Osteoblast (primary cell): ENCODE data around the gene SASH3. TPM values are rescaled to one million over a fixed set of nuclear protein-coding genes. Genes with fewer than 3 reads are reported as not detected.

Experiments used
- DNase-seq: peaks from one replicate; pipeline ENCODE4 v3.0.0; 2011; ENCODE audit warnings: low spot score, mixed read lengths; ENCODE audit not compliant: insufficient read length; ENCODE audit errors: missing footprints
- H2AFZ ChIP-seq: 2 replicates; pipeline ENCODE4 v1.6.0; 2011; ENCODE audit warnings: mild to moderate bottlenecking, low read length
- H3K27ac ChIP-seq: 2 replicates; pipeline ENCODE4 v1.5.1; 2011; ENCODE audit warnings: mild to moderate bottlenecking, low read depth, low read length, moderate library complexity
- H3K27me3 ChIP-seq: 2 replicates; pipeline ENCODE4 v1.6.0; 2012; ENCODE audit warnings: mild to moderate bottlenecking, control low read depth, inconsistent platforms, low read length, moderate library complexity; ENCODE audit not compliant: insufficient read depth
- H3K36me3 ChIP-seq: 2 replicates; pipeline ENCODE4 v1.5.1; 2011; ENCODE audit warnings: mild to moderate bottlenecking, low read length, control low read depth, moderate library complexity; ENCODE audit not compliant: insufficient read depth
- H3K4me1 ChIP-seq: 2 replicates; pipeline ENCODE4 v1.5.1; 2011; ENCODE audit warnings: mild to moderate bottlenecking, low read length, control low read depth, moderate library complexity; ENCODE audit not compliant: insufficient read depth
- H3K4me2 ChIP-seq: 2 replicates; pipeline ENCODE4 v1.6.0; 2011; ENCODE audit warnings: mild to moderate bottlenecking, low read length; ENCODE audit not compliant: insufficient read depth
- H3K4me3 ChIP-seq: fragments of 200-600 bp; sonication (generic); 3 replicates; pipeline ENCODE4 v1.5.1; 2012; ENCODE audit warnings: mild to moderate bottlenecking, low read length, inconsistent platforms; ENCODE audit not compliant: insufficient read depth
- H3K79me2 ChIP-seq: 2 replicates; pipeline ENCODE4 v1.6.0; 2012; ENCODE audit warnings: mild to moderate bottlenecking, low read length, control low read depth, inconsistent platforms; ENCODE audit not compliant: insufficient read depth
- H3K9me3 ChIP-seq: 2 replicates; pipeline ENCODE4 v1.5.1; 2011; ENCODE audit warnings: low read depth, low read length, control low read depth
- H4K20me1 ChIP-seq: 2 replicates; pipeline ENCODE4 v1.6.0; 2012; ENCODE audit warnings: mild to moderate bottlenecking, low read length, control low read depth; ENCODE audit not compliant: insufficient read depth
- CTCF ChIP-seq: IDR thresholded peaks from 2 replicates; pipeline ENCODE4 v1.5.1; 2011; ENCODE audit warnings: mild to moderate bottlenecking, low read depth, low read length, moderate library complexity; ENCODE audit errors: extremely low read depth
- total RNA-seq: library from RNA; depleted of rRNA; stranded (reverse); fragments of >200 nt; gene quantifications from 2 replicates; pipeline ENCODE4 v1.2.3, GENCODE V29; 2012

The SASH3 gene
- total RNA-seq, 1 donor = not detected

- Histone ChIP-seq H3K27me3 (no peaks in the 10 kb centered on the region), H3K4me1 (peaks cover 12% of the 10 kb centered on the region), H2AFZ (no peak overlapping the region), H3K4me2 (no peak overlapping the region), H3K4me3 (no peak overlapping the region), H3K36me3 (no peaks in the 10 kb centered on the region), H3K9me3 (no peaks in the 10 kb centered on the region), H4K20me1 (no peaks in the 10 kb centered on the region), H3K27ac (no peak overlapping the region), H3K79me2 (no peaks in the 10 kb centered on the region)
- no peak for TF ChIP-seq CTCF
- no peak for DNase-seq
These were observed 16.1 kb upstream of the SASH3 start for GRCh38 chrX:129763666-129764065.

- Histone ChIP-seq H3K27ac (no peak overlapping the region), H3K4me2 (no peak overlapping the region), H3K4me1 (no peaks in the 10 kb centered on the region), H3K36me3 (no peaks in the 10 kb centered on the region), H3K27me3 (no peaks in the 10 kb centered on the region), H3K9me3 (no peaks in the 10 kb centered on the region), H2AFZ (no peak overlapping the region), H4K20me1 (no peaks in the 10 kb centered on the region), H3K79me2 (no peaks in the 10 kb centered on the region), H3K4me3 (no peak overlapping the region)
- DNase-seq = no peak
- TF ChIP-seq CTCF = no peak
These were observed 11.6 kb upstream of the SASH3 start for GRCh38 chrX:129768186-129768585.

- Histone ChIP-seq H3K4me3 (no peak overlapping the region), H3K4me1 (no peaks in the 10 kb centered on the region), H3K9me3 (no peaks in the 10 kb centered on the region), H4K20me1 (no peaks in the 10 kb centered on the region), H3K27me3 (no peaks in the 10 kb centered on the region), H3K27ac (no peak overlapping the region), H3K79me2 (no peaks in the 10 kb centered on the region), H2AFZ (no peak overlapping the region), H3K4me2 (no peak overlapping the region), H3K36me3 (no peaks in the 10 kb centered on the region)
- DNase-seq = no peak
- no peak for TF ChIP-seq CTCF
These were observed 10.9 kb upstream of the SASH3 start for GRCh38 chrX:129768586-129769466.

GRCh38 chrX:129769467-129770154, 10.1 kb upstream of the SASH3 start:
- Histone ChIP-seq H3K36me3 (no peaks in the 10 kb centered on the region), H2AFZ (no peak overlapping the region), H3K9me3 (no peaks in the 10 kb centered on the region), H3K27ac (no peak overlapping the region), H3K4me2 (no peak overlapping the region), H3K27me3 (no peaks in the 10 kb centered on the region), H3K4me3 (no peak overlapping the region), H3K4me1 (no peaks in the 10 kb centered on the region), H3K79me2 (no peaks in the 10 kb centered on the region), H4K20me1 (no peaks in the 10 kb centered on the region)
- TF ChIP-seq CTCF = no peak
- DNase-seq = no peak
